ENCODE data around the gene VGLL4.

- no peak for TF ChIP-seq CTCF (IDR thresholded peaks at IDR 0.05)
- no peak for TF ChIP-seq POLR2A (IDR thresholded peaks at IDR 0.05)
Measured at GRCh38 chr3:11603628-11604027, 40.1 kb downstream of the VGLL4 start.
